HG03378 (cell line): ENCODE results near the gene LIX1L.

Experiments used
- ATAC-seq: cut with Tn5 transposase; IDR thresholded peaks from one replicate; pipeline ENCODE4 v1.9.1; 2021; ENCODE audit warnings: mild to moderate bottlenecking, moderate library complexity; ENCODE audit not compliant: unreplicated experiment

The LIX1L gene

DNA sequence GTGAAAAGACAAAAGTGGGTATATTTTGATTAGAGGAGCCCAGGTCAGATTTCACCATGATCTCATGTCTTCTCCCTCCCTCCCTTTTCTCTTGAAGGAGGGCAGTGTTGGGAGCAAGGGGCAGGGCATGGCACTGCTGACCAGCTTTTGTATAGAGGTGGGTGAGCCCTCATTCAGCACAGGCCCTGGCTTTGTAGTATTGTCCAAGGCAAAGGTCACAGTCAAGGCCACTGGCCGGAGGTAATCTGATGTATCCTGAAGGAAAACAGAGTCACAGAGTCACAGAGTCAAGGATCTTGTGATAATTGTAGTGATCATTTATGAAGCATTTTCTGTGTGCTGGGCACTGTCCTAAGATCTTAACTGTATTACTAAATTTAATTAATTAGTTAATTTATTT, 59.8 kb downstream of the LIX1L start:
- ATAC-seq, result no peak

DNA sequence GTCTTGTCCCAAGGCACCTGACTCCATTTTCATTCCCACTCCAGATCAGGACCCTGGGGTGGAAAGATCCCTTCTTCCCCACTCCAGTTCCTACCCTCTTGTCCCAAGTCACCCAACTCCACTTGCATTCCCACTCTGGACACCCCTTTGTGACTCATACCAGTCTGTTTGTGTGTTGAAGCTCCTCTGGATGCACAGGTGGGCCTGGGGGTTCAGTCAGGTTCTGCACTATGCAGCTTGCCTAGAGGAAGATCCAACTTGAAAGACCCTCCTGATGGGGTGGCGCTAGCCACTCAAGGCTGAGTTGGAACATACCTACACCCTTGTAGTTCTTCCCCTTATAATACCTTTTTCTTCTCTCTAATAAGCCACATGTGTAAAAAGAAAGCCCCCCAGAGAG, 62.3 kb downstream of the LIX1L start:
- ATAC-seq, result no peak

DNA sequence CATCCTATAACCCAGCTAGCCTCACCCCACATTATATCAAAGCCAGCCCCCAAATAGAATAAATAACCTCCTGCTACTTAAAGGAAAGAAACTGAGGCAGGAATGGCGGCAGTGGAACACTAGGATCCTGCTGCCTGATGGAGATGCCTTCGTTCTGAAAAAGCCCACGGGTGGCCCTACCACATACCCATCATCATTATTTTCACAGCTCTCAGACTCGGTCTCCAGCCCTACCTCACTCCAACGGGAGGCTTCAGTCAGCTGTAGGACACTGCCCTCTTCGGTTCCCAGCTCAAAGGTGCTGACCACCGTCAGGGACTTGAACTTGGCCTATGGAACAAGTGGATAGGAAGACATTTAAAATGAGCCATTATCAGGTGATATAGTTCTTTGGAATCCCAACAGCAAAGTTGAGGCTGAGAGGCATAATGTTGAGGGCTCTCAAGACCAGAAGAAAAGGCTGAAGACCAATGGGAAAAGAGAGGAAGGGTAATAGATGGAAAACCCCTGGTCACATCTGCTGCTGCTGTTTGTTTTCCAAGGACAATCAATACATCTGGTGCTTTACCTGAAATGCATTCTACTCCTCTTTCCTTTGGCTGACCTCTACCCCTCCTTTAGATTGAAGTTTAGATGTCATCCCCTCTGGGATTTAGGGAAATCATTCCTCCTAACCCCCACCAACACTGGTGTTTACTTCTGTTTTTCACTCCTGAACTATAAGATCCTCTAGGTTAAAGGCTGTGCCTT, 64.3 kb downstream of the LIX1L start:
- no peak for ATAC-seq

DNA sequence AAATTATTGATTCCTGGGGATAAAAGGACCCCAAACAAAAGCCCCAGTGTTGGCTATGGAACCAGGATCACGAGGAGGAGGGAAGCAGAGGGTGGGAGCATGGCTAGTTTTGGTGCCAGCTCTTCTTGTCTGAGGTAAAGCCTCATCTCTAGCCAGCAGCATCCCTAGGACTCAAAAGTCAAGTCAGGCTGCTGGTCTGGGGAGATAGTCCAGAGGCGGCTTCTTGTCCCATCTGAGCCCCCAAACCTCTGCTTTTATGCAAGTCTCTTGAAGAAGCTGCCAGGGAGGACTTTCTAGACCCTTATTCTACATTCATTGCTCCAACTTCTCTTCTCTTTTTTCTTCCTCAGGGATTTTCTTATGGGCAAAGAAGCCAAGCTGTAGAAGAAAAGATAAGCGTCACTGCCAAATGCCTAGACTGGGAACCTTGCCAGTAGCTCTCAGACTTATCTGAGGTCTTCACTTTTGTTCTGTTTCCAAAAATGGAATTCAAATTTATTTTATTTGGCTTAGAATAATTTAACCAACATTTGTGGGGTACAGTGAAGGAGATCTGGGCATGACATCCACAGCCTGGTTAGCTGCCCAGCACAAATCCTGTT, 65.2 kb downstream of the LIX1L start:
- ATAC-seq, result no peak

DNA sequence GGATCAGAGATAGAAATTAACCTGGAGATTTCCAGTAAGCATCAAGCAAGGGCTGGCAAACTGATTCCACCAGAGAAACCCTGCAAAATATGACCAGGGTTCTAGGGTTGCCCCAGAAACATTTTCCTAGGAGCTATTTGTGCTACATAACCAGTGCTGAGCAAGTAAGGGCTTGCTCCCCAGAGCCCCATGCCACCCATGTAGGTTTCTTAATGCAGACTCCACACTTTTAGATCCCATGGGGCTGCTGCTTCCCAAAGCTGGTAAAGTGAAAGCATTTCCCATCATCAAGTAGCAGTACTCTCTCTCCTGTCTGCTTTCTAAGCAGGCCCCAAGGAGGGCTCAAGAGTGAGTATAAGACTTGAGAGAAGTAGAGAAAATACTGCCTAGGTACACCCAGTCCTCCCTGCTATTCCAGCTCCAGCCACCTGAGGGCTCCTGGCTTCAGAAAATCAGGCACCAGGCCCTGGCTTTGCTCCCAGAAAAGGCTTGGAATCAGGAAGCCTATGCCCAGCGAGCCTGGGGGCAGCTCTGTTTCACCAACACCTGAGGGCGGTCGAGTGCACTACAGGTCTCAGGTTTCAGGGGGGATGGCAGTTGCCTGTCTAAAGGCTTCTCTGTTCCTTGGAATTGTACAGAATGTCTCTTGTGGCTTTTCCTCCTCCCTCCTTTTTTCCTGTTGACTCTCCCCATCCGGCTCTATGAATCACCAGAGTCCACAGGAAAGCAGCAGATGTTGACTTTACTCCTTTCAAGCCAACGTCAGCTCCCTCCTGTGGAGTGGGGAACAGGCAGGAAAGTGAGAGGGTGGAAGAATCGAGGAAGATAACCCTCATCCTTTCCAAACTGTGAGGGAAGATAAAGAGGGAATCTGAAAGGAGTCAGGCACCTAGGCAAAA, 66.0 kb downstream of the LIX1L start:
- no peak for ATAC-seq

DNA sequence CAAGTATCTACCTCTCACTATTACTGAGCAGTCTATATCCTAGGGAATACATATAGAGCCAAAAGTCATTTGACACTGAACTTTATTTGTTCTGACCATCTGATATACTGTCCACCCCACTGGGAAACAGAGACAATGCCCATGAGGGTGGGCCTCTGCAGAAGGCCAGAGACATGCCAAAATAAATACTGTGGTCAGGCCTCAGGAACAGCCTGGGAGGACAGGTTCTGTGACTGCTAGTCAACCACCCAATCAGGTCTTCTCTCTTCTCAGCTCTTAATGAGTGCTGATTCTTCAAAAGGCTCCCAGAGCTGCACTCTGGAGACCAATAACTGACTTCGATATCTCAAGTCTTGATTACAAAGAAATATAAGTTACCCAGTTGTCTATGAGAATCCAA, 66.7 kb downstream of the LIX1L start:
- no peak for ATAC-seq

DNA sequence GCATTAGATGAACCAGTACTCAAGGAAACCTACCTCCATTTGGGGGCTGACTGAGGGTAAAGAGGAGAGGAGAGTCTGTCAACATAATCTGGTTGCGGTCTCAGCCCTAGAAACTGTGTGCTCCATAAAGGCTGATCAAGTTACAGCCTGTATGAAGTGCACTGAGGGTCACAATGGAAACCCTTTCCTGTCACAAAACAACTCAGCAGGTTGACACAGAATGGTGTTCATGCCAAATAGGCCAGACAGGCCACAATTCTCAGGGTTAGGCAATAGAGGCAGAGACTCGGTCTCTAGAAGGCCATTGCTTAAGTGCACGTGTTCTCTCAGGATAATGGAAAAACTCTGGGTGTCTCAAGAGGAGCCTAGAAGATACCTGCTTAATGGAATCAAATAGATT, 68.1 kb downstream of the LIX1L start:
- ATAC-seq, result no peak

DNA sequence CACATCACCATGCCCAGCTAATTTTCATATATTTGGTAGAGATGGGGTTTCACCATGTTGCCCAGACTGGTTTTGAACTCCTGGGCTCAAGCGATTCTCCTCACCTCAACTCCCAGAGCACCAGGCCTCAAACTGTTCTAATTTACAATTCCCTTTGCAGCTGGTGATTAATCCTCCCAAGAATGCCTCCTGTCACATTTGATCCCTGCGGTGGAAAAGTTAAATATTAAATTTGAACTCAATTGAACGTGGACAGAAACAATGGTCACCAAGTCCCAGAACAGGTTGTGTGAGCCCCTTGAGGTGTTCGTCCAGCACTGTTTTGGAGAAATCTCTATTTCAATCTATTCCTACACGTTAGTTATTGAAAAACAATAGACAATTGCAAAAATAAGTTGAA, 70.2 kb downstream of the LIX1L start:
- ATAC-seq, result no peak

DNA sequence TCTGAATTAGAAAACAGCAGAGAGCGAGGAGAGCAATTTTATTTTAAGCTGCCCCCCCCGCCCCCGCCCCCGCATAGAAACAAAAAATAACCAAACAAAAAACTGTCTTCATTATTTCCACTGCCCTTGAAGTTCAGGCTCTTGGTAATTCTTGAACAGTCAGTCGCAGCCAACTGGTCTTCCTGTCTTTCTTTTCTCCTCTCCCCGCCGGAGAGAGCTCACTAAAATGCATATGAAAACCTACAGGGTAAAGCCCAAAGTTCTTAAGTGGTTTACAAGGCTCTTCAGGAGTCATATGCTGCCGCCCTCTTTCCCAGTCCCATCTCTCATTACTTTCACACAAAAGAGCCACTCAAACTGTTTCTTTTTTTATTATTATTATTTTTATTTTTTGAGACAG, 71.0 kb downstream of the LIX1L start:
- ATAC-seq, result no peak

DNA sequence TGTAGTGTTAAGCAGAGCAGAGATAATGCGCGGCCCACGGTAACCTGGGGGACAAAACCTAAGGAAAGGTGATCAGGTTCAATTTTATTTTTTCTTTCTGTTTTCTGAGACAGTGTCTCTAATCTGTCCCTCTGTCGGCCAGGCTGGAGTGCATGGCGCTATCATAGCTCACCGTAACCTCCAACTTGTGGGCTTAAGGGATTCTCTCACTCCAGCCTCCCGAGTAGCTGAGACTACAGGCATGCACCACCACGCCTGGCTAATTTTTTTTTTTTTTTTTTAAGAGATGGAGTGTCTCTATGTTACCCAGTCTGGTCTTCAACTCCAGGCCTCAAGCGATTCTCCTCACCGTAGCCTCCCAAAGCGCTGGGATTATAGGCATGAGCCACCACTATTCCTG, 71.4 kb downstream of the LIX1L start:
- no peak for ATAC-seq

DNA sequence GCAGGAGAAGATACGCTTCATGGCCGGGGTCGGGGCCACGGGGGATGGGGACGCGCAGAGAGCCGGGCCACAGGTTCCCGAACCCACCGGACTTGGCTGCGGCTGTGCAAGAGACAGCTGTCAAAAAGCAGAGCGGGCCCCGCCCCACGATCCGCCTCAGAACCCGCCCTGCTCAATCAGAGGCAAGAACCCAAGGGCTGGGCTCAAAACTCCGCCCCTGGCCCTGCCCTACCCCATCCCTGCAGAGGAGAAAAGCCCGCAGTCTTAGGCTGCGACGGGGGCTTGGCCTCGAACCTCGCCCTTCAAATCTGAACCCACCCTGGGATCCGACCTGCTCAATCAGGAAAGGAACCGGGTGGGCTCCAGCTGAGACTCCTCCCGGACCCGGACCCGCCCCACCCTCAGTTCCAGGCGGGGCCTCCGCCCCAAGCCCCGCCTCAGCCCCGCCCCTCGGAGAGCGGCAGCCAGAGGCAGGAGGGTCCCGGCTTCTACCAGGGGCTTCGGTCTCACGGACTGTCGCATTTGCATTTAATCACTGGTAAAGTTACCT, 72.0 kb downstream of the LIX1L start, which contains the start of gene ANKRD35:
Gene ANKRD35, minus strand, starts transcription at position 129 of the 550 bp plus-strand sequence. Its CDS starts 108 bp downstream, at position 21.
- ATAC-seq, result peak; percentile 97

DNA sequence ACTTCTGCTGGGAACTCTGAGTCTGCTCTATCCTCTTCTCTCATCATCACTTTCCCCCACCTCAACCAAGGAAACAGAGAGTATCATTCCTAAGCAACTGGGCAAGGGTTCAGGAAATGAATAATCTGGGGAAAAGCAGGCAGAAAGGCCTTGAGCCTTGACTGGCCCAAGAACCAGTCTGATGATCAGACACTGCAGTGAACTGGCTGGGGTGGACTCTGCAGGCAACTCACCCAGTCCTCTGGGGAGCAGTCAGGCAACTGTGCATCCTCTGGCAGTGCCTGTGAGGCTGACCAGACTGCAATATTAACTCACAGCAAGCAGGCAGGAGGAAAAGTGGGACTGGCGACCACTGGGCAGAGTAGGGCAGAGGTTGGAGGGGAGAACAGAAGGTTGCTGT, 73.1 kb downstream of the LIX1L start:
- ATAC-seq, result no peak
